Left renal cortex interstitium (tissue), 4 donors: Measurements from ENCODE around the gene SPNS2. TPM values are rescaled to one million over a fixed set of nuclear protein-coding genes. Genes with fewer than 3 reads are reported as not detected.

Experiments used
- DNase-seq, 4 donors: peaks; one replicate each; pipeline ENCODE4 v3.0.0-alpha.2; 2013; ENCODE audit warnings: low read depth in 4 of 4, low spot score in 2 of 4, missing footprints in 1 of 4
- polyA plus RNA-seq, 4 donors: library from polyadenylated mRNA; unstranded; fragments of 120-200 nt; gene quantifications; one replicate each; pipeline ENCODE4 v1.2.1, GENCODE V29; 2013; ENCODE audit not compliant: insufficient read length in 4 of 4

The SPNS2 gene
- polyA plus RNA-seq, 4 donors: 37.3 to 58.2 (median 44.6) TPM

DNA sequence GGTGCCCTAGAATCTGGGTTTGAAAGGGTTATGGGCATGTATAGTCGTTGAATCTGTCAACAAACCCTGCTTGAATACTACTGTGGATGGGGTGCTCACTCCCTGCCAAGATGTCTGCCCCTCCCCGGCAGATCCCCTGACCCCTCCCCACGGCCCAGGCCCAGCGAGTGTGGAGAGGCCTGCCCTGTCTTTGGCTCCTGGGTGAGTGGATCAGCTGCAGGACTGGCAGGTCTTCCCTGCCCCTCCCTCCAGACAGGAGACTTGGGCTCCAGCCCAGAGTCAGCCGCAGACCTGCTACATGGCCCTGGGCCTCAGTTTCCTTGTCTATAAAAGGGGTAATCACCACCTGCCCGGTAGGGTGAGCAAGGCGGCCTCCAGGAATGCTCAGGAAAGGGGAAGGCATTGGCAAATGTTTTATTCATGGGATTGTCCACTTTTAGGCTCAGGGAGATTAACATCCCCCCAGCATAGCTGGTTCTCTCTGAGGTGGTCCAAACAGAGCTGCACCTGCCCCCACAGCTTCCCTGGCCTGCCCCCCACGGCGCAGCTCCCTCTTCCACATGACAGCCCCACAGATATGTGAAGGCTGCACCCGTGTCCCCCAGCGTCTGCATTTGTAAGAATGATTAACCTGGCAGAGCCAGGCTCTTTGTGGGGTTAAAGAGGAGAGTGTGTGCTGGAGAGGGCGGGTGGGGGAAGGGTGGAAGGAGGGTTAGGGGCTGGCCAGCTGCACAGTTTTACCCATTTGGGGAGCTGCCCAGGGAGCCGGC is 18.5 kb upstream of the SPNS2 start:
- DNase-seq: no peak

DNA sequence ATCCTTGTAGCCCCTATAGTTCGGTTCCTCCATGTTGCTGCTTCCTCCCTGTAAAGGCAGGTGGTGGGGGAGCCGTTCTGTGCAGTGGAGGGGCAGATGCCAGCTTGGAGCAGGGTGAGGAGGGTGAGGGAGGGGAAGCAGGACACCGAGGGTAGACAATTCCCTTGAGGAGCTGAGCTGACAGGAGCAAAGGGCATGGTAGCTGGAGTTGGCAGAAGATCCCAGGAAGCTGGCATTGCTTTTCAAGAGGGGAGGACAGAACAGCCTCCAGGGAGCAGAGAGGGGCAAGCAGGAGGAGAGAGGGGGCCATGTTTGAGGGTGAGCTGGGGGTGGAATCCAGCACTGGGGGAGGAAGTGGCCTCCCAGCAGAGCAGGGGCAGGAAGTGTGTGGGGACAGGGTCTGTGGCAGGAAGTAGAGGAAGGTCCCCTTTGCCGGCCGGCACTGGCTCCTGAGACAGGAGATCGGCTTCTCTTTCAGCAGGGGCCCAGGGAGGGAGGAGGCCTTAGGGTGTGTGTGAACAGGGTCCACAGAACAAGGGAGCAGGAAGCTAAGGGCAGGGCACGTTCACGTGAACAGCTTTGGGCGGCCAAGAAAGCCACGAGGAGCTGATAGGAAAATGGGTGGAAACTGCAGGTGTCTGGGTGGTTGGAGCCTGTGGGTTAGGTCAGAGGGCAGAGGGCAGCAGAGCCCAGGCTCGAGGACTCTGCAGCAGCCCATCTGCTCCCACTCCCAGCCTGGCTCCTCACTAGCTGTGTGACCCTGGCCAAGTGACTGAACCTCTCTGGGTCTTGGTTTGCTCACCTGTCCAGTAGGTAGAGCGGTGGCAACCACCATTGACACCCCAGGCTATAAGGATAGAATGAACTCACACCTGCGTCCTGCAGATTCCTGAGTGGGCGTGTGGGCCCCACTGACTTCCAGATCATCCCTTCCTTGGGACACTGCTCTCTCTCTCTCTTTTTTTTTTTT is 17.5 kb upstream of the SPNS2 start:
- no peak for DNase-seq

DNA sequence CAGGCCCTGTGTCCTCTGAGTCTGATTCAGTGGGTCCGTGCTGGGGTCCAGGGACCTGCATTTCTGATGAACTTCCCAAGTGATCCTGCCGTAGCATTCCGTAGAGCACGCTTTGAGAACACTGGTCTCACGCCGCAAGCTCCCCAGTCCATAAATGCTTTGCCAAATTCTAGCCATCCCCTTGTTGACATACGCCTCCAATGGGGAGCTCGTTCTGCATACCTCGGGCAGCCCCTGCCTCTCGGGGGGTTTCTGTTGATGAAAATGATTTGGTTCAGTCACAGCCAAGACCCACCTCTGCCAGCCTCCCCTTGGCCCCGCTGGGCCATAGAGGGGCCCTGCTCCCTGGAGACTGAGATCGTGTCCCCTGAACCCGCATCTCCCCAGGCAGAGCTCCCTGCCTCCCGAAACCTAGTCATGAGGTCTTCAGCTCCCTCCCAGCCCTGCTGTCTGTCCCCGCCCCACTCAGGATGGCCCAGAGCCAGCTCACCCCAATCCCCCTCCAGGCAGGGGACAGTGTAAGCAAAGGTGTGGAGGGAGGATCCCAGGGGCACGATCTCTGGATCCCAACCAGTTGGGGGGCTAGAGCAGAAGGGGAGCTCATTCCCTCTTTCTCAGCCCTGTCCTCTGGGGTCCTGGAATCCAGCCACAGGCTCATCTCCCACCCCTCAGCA is 16.2 kb upstream of the SPNS2 start:
- no peak for DNase-seq

DNA sequence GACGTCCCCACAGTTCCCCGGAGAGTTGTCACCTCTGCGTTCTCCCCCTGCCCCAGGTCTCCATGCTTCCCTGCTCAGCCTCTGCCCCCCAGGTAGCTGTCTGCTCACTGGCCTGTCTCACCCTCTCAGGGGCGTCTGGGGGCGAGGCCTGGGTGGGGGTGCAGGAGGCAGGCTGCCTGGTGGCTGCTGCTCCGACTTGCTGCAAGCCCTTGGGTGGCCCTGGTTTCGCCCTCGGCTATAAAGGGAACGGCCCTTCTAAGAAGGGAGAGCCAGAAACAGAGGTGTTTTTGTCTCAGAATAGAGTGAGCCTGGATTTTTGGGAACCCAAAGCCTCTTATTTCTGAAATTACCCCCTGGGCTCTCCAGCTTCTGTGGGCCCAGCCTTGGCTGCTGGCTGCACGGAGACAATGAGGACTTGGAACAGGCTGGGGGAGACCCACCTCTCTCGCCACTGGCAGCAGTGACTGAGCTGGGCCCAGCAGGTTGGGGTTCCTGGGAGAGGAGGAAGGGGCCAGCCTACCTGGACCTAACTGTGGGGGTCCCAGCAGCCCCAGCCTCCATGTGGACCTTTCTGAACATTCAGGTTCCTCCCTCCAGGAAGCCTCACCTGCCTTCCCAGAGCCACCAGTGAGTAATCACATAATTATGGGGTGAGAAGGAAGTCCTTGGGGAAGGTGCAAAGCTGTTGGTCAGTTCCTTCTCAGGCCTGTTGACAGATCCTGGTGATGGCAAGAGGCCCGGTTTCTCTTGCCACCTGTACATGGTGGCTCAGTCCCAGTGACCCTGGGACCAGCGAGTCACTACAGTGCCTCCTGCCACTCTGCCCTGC is 15.5 kb upstream of the SPNS2 start:
- DNase-seq: no peak

DNA sequence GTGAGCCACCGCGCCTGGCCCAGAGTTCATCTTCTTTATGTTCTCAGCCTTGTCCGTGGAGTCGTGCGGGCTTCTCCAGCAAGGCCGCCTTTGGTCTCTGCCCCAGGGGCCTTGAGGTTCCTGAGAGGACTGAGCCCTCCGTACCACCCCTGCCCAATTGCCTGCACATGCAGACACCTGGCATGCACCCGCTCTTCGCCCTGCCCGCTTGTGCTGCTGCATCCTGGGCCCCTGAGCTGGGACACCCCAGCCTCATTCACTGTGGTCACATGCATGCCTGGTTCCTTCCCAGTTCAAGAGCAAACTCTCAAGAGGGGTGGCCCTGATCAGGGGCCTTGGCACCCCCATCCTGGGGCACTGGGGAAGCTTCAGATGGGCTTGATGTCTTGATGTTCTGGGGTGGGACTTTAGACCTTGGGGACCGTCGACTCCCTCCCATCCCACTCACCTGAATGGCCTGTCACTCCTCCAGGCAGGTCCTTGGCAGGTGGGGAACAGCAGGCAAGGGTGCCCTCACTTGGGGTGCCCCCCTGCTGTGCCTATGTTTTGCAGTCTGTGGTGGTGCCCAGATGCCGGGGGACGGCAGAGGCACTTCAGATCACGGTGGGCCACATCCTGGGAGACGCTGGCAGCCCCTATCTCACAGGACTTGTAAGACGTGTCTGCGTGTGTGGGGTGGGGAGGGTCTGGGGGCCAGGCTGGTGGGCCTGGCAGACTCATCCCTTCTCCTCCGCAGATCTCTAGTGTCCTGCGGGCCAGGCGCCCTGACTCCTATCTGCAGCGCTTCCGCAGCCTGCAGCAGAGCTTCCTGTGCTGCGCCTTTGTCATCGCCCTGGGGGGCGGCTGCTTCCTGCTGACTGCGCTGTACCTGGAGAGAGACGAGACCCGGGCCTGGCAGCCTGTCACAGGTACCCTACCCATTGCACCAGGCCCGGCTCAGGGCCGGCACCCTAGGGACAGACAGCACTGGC is 12.7 kb upstream of the SPNS2 start:
- DNase-seq: no peak

DNA sequence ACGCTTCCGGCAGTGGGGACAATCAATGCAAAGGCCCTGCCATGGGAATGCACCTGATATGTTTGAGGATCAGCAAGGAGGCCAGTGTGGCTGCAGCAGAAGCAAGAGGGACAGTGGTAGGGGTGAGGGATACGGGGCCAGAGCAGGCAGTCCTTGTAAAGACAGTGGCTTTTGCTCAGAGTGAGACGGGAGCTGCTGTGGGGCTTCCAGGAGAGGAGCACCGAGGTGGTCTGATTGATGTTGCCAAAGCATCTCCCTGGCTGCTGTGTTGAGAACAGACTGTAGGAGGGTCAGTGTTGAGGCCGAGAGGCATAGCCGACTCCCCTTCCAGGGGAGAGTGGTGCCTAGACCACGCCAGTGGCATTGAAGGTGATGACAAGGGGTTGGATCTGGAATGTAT is 11.4 kb upstream of the SPNS2 start:
- DNase-seq: no peak

DNA sequence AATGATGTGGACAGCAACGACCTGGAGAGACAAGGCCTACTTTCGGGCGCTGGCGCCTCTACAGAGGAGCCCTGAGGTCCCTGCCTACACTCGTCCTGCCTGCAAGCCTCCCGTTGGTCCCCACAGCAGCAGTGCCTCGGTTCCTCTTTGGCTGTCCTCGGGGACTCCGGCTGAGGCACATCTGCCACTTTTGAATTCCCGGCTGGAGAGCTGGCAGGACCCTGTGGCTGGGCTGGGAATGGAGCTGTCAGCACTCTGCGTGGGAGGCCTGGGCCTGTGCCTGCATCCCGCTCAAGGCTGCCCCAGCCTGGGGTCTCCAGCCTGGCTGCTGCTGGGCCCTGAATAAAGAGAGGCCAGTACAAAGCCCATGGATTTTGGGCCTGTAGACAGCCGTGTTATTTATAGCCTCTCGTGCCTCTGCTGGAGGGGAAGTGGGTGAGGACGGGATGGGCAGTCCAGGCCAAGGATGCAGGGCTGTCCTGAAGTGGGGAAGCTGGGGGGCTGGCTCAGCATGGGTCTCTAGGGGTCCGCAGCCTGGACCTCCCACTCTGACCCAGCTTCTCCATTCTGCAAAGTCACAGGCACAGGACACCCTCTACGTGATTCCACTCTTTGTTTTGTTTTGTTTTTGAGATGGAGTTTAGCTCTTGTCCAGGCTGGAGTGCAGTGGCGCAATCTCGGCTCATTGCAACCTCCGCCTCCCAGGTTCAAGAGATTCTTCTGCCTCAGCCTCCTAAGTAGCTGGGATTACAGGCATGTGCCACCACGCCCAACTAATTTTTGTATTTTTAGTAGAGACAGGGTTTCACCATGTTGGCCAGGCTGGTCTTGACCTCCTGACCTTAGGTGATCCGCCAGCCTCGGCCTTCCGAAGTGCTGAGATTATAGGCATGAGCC is 10.6 kb upstream of the SPNS2 start:
- DNase-seq: no peak

DNA sequence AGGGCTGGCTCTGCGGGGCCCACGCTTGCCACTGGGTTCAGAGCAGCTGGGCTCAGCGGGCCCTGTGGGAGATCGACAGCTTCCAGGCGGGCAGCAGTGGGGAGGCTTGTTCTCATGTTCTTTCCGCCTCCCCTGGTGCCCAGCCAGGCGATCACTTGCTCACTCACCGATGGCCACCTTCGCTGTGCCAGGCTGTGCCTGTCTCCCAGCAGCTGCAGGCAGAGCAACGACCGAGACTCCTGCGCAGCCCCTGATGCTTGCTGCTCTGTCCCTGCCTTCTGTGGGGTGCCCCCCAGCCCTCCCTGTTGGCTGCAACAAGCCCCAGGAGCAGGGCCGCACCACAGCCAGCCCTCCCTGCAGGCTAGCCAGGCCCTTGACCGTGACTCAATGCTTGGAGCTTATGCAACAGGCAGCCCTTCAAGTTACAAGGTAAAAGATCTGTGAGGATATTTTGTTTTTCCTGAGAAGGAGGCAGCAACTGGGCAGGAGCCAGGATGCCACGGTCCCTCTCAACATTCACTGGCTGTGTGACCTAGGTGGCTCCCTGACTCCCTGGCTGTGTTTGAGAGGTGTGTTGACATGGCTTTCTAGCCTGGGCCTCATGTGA is 9.6 kb upstream of the SPNS2 start:
- no peak for DNase-seq

DNA sequence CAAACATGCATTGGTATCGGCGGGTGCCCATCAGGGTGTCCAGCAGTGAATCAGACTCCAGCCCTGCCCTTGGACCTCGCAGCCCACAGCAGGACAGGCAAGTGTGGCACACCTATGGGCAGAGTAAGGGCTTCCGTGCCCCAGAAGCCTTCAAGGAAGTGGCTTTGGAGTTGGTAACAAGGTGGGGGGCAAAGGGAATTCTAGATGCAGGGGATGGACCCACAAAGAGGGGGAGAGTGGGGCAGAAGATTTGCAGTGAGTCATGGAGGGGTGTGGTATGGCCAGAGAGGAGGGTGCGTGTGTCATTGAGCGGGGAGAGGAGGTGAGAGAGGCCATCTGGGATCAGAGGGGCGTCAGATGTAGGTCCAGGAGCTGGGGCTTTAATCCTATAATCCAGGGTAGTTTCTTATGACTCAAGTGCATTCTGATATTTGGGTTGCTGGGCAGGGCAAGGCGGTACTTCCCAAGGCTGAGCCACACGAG is 8.5 kb upstream of the SPNS2 start:
- no peak for DNase-seq

DNA sequence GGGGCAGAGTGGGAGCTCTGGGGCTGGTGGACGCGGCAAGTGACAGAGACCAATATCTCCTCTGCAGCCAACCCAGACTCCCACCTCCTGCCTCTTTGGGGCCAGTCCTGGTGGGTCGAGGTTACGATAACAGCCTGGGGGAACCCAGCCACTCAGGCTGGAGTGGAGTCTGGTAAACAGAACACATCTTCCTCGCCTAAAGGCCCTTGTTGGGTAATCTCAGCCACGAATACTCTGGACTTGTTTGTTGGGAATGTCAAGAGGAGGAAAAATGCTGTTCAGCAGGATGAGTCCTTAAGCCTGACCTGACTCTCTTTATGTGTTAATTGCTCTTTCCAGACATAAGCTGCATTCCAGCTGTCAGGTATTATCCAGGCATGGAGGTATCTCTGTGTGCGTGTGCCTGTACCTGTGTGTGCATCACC is 8.0 kb upstream of the SPNS2 start:
- no peak for DNase-seq

DNA sequence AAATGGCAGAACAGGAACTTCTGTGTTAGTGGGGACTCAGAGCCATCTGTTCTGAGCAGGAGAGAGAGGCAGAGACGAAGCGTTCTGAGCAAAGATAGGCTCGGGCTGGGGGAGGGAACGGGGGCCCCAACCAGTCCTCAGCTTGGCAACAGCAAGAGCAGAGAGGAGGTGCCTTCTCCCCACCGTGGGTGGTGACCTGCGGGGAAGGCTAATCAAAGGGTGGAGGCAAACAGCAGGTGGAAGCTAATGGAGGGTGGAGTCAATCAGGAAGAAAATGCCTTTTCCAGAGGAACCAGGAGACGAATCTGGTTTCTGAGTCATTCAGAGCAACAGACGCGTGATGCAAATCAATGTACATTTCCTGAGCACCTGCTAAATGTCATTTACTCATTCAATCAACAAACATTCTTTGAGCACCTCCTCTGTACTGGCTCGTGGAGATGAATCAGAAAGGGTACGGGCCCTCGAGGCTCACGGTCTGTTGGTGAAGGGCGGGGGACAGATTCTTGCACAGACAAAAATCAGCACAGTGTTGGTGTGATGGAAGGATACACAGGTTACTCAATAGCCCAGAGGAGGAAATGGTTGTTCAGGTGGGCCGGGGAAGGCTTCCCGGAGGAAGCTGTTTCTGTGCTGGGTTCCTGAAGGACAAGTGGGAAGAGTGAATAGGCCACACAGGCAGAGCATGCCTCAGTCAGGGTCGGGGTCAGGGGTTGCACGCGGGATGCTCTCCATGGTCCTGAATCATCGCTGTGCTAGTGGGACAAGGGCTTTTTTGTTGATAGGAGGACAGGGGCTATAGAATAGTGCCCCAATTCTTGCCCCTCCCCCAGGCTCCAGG is 5.7 kb upstream of the SPNS2 start:
- DNase-seq: peak in 1 of 4 donors; percentile 76

DNA sequence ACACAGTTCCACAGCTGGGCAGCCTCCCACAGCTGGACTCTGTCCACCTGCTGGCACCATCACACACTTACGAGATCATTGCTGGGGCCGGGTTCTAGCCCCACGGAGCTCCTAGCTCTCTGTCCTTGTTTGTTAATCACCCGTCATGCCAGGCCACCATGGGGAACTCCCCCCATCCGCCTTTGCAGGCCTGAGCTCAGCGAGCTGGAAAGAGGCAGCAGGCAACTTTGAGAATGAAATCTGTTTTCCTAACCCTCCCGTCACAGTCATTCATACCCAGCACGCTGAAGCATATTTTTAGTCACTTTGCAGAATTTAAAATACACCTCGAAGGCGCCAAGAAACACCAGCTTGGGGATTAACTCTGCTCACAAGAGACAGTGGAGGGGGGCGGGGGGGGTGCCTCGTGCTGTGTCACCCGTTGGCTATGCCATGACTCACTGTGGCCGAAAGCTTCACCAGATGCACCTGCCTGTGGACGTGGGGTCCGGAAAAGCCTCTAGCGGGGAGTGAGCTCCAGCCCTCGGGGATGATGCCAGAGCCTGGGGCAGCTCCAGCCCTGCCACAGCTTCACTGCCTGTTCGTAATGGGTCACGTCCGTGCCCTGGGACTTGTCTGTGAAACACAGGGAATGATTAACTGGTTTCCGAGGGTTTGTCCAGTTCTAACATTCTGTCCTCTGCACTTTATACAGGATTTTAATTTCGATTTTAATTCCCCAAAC is 1.4 kb upstream of the SPNS2 start:
- no peak for DNase-seq

DNA sequence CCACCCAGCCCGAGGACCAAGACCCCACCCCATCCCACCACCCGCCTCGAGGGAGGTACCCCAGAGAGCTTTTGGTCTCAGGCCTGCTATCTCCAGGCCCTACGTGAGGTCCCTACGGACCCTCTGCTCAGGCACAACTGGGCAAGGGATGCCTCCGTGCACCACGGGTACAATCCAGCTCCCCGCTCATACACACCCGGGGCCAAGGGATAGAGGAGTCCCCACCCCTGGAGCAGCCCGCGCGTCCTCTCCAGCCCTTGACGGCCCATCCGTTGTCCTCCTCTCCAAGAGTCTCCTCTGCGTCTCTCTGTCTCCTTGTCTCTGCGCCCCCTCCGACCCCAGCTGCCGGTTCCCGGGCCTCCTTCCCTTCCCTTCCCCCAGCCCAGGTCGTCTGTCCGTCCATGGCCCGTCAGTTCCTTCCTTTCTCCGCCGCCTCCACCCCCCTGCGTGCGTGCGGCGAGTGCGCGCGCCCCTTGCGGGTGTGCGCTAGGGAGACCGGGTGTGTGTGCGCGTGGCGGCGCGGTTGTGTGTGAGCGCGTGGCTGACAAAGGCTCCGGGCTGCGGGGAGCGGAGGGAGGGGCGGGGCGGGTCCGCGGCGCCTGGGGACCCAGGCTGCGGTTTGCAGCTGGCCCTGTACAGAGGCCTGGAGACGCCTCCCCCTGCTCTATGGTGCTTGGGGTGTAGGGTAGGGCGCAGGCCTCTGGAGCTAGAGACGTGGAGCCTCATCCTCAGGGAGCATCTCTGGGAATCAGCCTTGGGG is 930 bp downstream of the SPNS2 start:
- DNase-seq: no peak

DNA sequence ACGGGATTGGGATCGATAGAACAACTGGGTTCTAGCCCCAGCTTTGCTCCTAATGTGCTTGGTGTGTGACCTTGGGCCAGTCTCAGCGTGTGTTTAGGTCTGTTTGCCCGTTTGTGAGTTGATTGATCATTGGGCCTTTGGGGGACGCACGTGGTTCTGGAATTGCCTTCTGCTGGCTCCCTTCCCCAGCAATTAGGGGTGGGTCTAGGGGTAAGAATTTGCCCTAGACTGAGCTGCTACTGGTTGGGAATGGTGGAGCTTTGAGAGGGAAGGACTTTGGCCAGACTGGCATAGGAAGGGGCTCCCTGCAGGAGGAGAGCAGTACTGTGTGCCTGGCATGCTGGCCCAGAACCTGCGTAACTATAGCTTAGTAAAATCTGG is 1.5 kb downstream of the SPNS2 start:
- DNase-seq: no peak

DNA sequence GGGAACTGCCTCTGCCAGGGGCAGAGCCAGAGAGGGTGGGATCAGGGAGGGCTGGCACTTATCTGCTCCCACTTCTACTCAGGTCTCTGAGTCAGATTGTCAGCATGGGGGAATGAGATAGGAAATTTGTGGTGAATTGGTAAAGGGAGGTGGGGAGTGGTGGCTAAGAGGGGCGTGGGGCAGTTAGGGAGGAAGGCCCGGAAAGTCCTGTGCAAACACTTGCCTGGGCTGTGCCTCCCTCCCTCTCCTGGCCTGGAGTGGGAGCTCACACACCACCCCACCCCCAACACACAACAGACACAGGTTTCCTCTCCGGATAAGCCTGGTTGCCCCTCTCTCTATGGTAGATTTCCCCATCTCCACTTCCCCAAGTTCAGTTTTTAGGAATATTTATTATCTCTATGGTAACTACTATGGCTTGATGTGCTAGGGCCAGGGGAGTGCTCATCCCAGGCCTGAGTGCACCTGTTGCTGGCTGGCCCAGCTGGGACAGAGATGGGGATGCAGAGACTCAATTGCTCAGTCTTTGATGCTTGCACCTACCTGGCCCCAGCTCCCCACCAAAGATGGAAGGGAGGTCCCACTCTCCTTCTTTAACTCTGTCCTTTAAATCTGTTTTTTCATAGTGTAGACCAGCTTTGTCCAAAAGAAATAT is 2.7 kb downstream of the SPNS2 start:
- DNase-seq: no peak
